ENCODE measurements around the gene NSUN2.

The NSUN2 gene

DNA sequence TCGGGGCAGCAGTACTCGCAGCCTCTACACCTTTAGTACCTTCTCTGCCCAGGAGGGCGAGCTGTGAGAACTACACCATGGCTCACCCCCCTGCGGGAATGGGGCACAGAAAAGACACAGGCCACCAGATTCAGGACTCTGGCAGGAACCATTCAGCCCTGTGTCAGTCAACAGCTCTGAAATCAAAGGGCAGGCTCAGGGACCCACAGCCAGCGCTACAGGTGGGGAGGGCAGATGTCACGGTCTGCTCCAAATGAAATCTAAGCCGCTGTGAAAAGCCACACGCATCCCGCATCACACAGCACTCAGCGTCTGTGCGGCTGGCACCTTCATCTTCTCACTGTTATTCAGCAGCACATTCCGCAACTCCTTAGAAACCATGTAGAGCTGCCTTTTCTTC, 27.9 kb downstream of the NSUN2 start:
- no peak overlapping the region for H3K4me3 ChIP-seq (ENCODE audit: low read length)
- H3K27me3 ChIP-seq (ENCODE audit: low read depth, low read length), result no peaks in the 10 kb centered on the region
- H4K20me1 ChIP-seq (ENCODE audit: insufficient read depth, low read length), result no peaks in the 10 kb centered on the region
- no peaks in the 10 kb centered on the region for H3K9me3 ChIP-seq (ENCODE audit: insufficient read depth, low read length)
- no peaks in the 10 kb centered on the region for H3K79me2 ChIP-seq (ENCODE audit: low read length)
- H2AFZ ChIP-seq (ENCODE audit: low read depth, low read length), result no peak overlapping the region
- H3K36me3 ChIP-seq (replicated peaks; ENCODE audit: low read depth, low read length), result peaks cover 39% of the 10 kb centered on the region
- no peak overlapping the region for H3K27ac ChIP-seq (ENCODE audit: low read length)
- no peaks in the 10 kb centered on the region for H3K4me1 ChIP-seq (ENCODE audit: low read length)
- TF ChIP-seq EZH2phosphoT487 (IDR thresholded peaks at IDR 0.05; ENCODE audit: low read depth), result no peak
- TF ChIP-seq, protein P1, sequence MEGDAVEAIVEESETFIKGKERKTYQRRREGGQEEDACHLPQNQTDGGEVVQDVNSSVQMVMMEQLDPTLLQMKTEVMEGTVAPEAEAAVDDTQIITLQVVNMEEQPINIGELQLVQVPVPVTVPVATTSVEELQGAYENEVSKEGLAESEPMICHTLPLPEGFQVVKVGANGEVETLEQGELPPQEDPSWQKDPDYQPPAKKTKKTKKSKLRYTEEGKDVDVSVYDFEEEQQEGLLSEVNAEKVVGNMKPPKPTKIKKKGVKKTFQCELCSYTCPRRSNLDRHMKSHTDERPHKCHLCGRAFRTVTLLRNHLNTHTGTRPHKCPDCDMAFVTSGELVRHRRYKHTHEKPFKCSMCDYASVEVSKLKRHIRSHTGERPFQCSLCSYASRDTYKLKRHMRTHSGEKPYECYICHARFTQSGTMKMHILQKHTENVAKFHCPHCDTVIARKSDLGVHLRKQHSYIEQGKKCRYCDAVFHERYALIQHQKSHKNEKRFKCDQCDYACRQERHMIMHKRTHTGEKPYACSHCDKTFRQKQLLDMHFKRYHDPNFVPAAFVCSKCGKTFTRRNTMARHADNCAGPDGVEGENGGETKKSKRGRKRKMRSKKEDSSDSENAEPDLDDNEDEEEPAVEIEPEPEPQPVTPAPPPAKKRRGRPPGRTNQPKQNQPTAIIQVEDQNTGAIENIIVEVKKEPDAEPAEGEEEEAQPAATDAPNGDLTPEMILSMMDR (IDR thresholded peaks at IDR 0.05; ENCODE audit: low read depth, low read length), result no peak
- no peak overlapping the region for H3K9ac ChIP-seq (ENCODE audit: low read length)
- H3K4me2 ChIP-seq (ENCODE audit: low read length), result no peak overlapping the region

DNA sequence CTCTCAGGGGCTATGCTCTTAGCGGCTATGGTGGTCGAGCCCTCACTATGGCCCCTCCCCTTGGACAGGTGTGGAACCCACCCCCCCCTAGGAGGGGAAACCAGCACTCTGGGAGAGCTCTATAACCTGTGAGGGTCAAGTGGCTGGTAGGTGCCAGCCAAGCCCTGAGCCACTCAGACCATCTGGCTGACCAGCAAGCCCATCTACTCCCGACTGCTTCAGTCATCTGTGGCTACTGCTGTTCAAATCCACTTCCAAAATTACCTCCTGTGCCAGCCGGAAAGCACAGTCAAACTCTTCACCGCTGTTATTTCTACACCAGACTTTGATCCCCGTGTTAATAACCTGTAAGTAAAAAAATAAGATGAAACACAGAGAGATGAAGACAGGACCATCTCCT, 28.5 kb downstream of the NSUN2 start:
- H3K4me2 ChIP-seq (ENCODE audit: low read length), result no peak overlapping the region
- no peaks in the 10 kb centered on the region for H3K4me1 ChIP-seq (ENCODE audit: low read length)
- TF ChIP-seq EZH2phosphoT487 (IDR thresholded peaks at IDR 0.05; ENCODE audit: low read depth), result no peak
- TF ChIP-seq, protein P1 (IDR thresholded peaks at IDR 0.05; ENCODE audit: low read depth, low read length), result no peak
- H3K9ac ChIP-seq (ENCODE audit: low read length), result no peak overlapping the region
- no peaks in the 10 kb centered on the region for H3K79me2 ChIP-seq (ENCODE audit: low read length)
- no peaks in the 10 kb centered on the region for H3K27me3 ChIP-seq (ENCODE audit: low read depth, low read length)
- H3K4me3 ChIP-seq (ENCODE audit: low read length), result no peak overlapping the region
- H3K36me3 ChIP-seq (replicated peaks; ENCODE audit: low read depth, low read length), result peaks cover 39% of the 10 kb centered on the region
- H4K20me1 ChIP-seq (ENCODE audit: insufficient read depth, low read length), result no peaks in the 10 kb centered on the region
- no peak overlapping the region for H3K27ac ChIP-seq (ENCODE audit: low read length)
- H2AFZ ChIP-seq (ENCODE audit: low read depth, low read length), result no peak overlapping the region
- no peaks in the 10 kb centered on the region for H3K9me3 ChIP-seq (ENCODE audit: insufficient read depth, low read length)

DNA sequence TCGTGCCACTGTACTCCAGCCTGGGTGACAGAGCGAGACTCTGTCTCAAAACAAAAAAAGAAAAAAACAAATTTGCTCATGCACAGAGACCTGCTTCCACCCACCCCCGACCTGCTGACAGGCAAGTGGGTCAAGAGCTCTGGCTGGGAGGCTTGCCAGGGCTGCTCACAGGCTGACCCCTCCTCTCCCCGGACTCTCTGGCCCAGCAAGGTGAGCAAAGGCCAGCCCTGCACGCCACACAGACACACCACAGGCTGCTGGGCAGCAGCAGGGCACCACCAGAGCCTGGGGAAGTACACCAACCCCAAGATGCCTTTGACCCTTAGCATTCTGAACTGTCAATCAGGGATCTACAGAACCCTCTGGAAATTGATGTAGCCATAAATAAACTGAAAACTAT, 29.2 kb downstream of the NSUN2 start:
- Histone ChIP-seq H2AFZ (ENCODE audit: low read depth, low read length) (no peak overlapping the region), H3K36me3 (replicated peaks; ENCODE audit: low read depth, low read length) (peaks cover 39% of the 10 kb centered on the region), H3K4me1 (ENCODE audit: low read length) (no peaks in the 10 kb centered on the region), H3K4me2 (ENCODE audit: low read length) (no peak overlapping the region), H3K79me2 (ENCODE audit: low read length) (no peaks in the 10 kb centered on the region), H3K9me3 (ENCODE audit: insufficient read depth, low read length) (no peaks in the 10 kb centered on the region), H3K4me3 (ENCODE audit: low read length) (no peak overlapping the region), H3K27ac (ENCODE audit: low read length) (no peak overlapping the region), H3K9ac (ENCODE audit: low read length) (no peak overlapping the region), H3K27me3 (ENCODE audit: low read depth, low read length) (no peaks in the 10 kb centered on the region), H4K20me1 (ENCODE audit: insufficient read depth, low read length) (no peaks in the 10 kb centered on the region)
- TF ChIP-seq EZH2phosphoT487 (IDR thresholded peaks at IDR 0.05; ENCODE audit: low read depth), result no peak
- TF ChIP-seq, protein P1 (IDR thresholded peaks at IDR 0.05; ENCODE audit: low read depth, low read length), result no peak

DNA sequence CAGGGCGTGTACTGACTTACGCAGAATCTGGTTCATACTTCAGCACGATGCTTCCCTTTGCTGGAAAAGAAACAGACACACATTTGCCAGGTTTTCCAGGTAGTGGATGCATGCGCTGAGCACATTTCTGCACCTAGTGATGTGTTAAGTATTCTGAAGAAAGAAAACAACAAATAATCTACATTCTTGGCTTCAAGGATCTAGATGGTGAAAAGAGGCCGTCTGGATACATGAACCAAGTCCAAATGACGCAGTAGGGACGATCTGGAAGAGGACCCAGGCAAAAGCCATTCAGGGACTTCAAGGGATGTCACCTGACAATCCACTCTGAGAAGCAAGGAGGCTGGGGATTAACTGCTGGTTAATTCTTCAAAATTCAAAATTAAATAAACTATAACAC, 30.4 kb downstream of the NSUN2 start:
- H3K79me2 ChIP-seq (ENCODE audit: low read length), result no peaks in the 10 kb centered on the region
- H3K9me3 ChIP-seq (ENCODE audit: insufficient read depth, low read length), result no peaks in the 10 kb centered on the region
- no peaks in the 10 kb centered on the region for H3K4me1 ChIP-seq (ENCODE audit: low read length)
- no peaks in the 10 kb centered on the region for H4K20me1 ChIP-seq (ENCODE audit: insufficient read depth, low read length)
- H3K36me3 ChIP-seq (replicated peaks; ENCODE audit: low read depth, low read length), result peaks cover 36% of the 10 kb centered on the region
- no peak overlapping the region for H3K4me2 ChIP-seq (ENCODE audit: low read length)
- no peak overlapping the region for H2AFZ ChIP-seq (ENCODE audit: low read depth, low read length)
- no peak overlapping the region for H3K9ac ChIP-seq (ENCODE audit: low read length)
- H3K27ac ChIP-seq (ENCODE audit: low read length), result no peak overlapping the region
- no peaks in the 10 kb centered on the region for H3K27me3 ChIP-seq (ENCODE audit: low read depth, low read length)
- TF ChIP-seq, protein P1 (IDR thresholded peaks at IDR 0.05; ENCODE audit: low read depth, low read length), result no peak
- TF ChIP-seq EZH2phosphoT487 (IDR thresholded peaks at IDR 0.05; ENCODE audit: low read depth), result no peak
- H3K4me3 ChIP-seq (ENCODE audit: low read length), result no peak overlapping the region

Measured in OCI-LY3 (cell line).